Uterus (tissue), 2 donors: ENCODE results near the gene USP44.

ENCODE experiments used
- CTCF ChIP-seq, 4 experiments: fragments of 200-600 bp in 2 of 4; fragments of 450-650 bp in 2 of 4; sonication (generic) in 2 of 4; IDR thresholded peaks; one replicate each; pipeline ENCODE4 v1.5.1; 2016 to 2019; ENCODE audit warnings: antibody characterized with exemption in 4 of 4, mild to moderate bottlenecking in 2 of 4, moderate library complexity in 1 of 4
- POLR2A ChIP-seq, 2 donors: fragments of 450-650 bp; IDR thresholded peaks; one replicate each; pipeline ENCODE4 v1.6.1; 2016; ENCODE audit warnings: antibody characterized with exemption in 2 of 2, mild to moderate bottlenecking in 1 of 2, moderate library complexity in 1 of 2

GRCh38 chr12:95591731-95592130 is 40.5 kb upstream of the USP44 start:
- no peak for TF ChIP-seq CTCF (IDR thresholded peaks at IDR 0.05)
- no peak for TF ChIP-seq POLR2A (IDR thresholded peaks at IDR 0.05)
